GM19023 (cell line): Measurements from ENCODE around the gene STK11IP.

Experiments used
- ATAC-seq: cut with Tn5 transposase; IDR thresholded peaks from one replicate; pipeline ENCODE4 v1.9.1; 2021; ENCODE audit warnings: mild to moderate bottlenecking, moderate library complexity; ENCODE audit not compliant: unreplicated experiment

Gene STK11IP

GRCh38 chr2:219561179-219562048 lies 36.2 kb upstream of the STK11IP start:
- ATAC-seq, result no peak

- no peak for ATAC-seq
Observed at GRCh38 chr2:219562049-219563020, 35.3 kb upstream of the STK11IP start.

- ATAC-seq, result no peak
Observed at GRCh38 chr2:219563271-219563928, 34.3 kb upstream of the STK11IP start.

GRCh38 chr2:219565130-219566080 lies 32.3 kb upstream of the STK11IP start:
- ATAC-seq, result no peak

GRCh38 chr2:219566640-219567039 lies 31.0 kb upstream of the STK11IP start:
- ATAC-seq, result no peak

GRCh38 chr2:219567131-219567530 lies 30.5 kb upstream of the STK11IP start:
- no peak for ATAC-seq

GRCh38 chr2:219567791-219568361 lies 29.8 kb upstream of the STK11IP start:
- ATAC-seq, result no peak

GRCh38 chr2:219569041-219569440 lies 28.6 kb upstream of the STK11IP start:
- ATAC-seq, result no peak

GRCh38 chr2:219569635-219570034 lies 28.0 kb upstream of the STK11IP start:
- ATAC-seq, result no peak

GRCh38 chr2:219570194-219570923 lies 27.3 kb upstream of the STK11IP start:
- no peak for ATAC-seq

GRCh38 chr2:219570924-219571310 lies 26.7 kb upstream of the STK11IP start:
- no peak for ATAC-seq

GRCh38 chr2:219571311-219572236 lies 26.1 kb upstream of the STK11IP start, which contains the start of gene OBSL1:
Gene OBSL1 (minus strand): TSS chr2:219571539. CDS start chr2:219571232, 307 bp downstream.
- no peak for ATAC-seq

GRCh38 chr2:219572237-219573001 lies 25.2 kb upstream of the STK11IP start, which contains the start of gene INHA:
Gene INHA (plus strand): TSS chr2:219572310. CDS start chr2:219572375, 65 bp downstream.
- ATAC-seq, result no peak

- ATAC-seq, result no peak
Observed at GRCh38 chr2:219573166-219573565, 24.5 kb upstream of the STK11IP start.

GRCh38 chr2:219574484-219575311 lies 23.0 kb upstream of the STK11IP start:
- ATAC-seq, result no peak
